HG02798 (cell line): Measurements from ENCODE around the gene SPSB3.

Experiments
- ATAC-seq: cut with Tn5 transposase; IDR thresholded peaks from one replicate; pipeline ENCODE4 v1.9.1; 2021; ENCODE audit warnings: mild to moderate bottlenecking; ENCODE audit not compliant: unreplicated experiment, poor library complexity

The SPSB3 gene

GRCh38 chr16:1775846-1776671, 6.3 kb downstream of the SPSB3 start:
- no peak for ATAC-seq

DNA sequence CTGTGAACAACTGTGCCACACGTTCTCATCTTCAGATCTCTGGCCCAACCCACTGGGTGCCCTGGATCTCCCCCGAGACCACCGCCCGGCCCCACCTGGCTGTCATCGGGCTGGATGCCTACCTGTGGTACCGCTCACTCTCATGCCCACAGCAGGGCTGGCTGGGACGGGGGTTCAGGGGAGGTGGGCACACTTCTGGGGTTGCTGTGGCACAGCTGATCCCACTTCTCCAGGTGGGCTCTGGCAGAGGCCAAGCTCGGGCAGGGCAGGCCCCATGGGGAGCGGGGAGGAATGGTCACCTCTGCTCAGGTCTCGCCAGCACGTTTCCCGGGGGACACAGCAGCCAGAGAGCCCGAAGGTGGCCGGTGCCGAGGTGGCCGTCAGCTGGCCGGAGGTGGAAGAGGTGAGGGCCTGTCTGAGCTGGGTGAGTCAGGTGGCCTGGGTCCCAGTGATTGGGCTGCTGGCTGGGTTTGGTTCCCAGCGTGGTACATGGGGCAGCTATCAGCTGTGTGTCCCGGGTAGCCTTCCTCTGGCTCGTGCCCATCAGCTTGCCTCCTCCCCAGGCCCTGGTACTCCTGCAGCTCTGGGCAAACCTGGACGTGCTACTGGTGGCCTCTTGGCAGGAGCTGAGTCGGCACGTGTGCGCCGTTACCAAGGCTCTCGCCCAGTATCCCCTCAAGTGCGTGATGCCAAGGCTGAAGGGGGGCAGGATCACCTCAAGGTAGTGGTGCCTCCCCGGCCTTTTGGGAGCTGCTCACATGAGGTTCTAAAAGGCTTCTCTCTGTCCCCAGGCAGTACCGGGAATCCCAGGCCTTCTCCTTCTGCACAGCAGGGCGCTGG, 7.1 kb downstream of the SPSB3 start:
- no peak for ATAC-seq

- ATAC-seq = no peak
These were observed 8.0 kb downstream of the SPSB3 start for GRCh38 chr16:1774448-1774780.

DNA sequence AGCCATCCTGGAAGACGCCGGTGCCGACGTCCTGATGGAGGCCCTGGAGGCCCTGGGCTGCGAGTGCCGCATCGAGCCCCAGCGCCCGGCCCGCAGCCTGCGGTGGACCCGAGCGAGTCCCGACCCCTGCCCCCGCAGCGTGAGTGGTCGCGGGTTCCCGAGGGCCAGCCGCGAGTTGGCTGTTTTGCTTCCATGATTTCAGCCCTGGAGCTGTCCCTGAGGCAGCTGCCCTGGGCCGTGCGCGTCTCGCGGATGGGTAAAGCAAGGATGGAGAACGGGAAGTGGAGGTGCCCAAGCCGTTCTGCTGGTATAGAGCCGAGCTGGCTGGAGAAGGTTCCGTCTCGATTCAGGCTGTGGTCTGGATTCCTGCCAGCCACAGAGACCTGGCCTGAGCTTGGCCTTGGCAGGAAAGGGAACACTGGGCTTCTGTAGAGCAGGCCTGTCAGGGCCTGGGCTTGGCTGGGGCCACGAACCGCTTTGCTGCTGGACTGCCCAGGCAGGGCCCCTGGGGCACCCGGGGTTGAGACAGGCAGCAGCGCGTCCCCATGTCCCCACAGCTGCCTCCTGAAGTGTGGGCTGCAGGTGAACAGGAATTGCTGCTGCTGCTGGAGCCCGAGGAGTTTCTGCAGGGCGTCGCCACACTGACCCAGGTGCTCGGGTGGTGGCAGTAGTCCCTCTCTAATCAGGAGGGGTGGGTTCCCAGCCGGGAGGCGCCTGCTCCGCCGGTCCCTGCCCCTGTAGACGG, 8.5 kb downstream of the SPSB3 start:
- no peak for ATAC-seq

- ATAC-seq = peak; percentile 54
These were observed 9.3 kb downstream of the SPSB3 start, which contains the start of gene MRPS34 for GRCh38 chr16:1772908-1773702. TSS of gene MRPS34 (minus strand) at chr16:1773134. CDS start at chr16:1773119, 15 bp downstream.

DNA sequence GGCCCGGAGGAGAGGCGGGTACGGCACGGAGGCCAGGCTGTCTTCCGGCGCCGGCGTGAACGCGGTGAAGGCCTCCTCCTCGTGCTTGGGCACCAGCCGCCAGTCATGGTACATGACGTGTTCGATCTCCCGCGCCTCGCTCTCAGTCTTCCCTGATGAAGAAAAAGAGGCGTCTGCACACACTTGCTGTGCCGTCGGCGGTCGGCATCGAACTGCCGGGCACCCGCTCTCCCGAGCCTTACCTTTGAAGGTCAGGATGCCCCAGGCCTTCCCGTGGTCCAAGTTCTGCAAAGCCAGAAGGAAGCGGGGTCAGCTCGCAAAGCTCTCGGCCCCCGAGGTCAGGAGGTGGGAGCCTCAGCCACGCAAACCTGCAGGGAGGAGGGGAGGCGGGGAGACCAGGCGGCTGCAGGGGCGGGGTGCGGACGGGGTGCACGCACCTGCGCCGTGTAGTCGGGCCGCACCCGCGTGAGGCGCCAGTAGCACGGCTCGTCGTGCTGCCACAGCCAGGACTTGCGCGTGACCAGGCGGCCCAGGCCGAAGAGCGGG, 9.9 kb downstream of the SPSB3 start, which contains the start of gene EME2:
EME2 (plus strand) TSS at position 449 of the 546 bp plus-strand sequence. CDS start 418 bp downstream, outside the sequence.
- ATAC-seq = no peak

DNA sequence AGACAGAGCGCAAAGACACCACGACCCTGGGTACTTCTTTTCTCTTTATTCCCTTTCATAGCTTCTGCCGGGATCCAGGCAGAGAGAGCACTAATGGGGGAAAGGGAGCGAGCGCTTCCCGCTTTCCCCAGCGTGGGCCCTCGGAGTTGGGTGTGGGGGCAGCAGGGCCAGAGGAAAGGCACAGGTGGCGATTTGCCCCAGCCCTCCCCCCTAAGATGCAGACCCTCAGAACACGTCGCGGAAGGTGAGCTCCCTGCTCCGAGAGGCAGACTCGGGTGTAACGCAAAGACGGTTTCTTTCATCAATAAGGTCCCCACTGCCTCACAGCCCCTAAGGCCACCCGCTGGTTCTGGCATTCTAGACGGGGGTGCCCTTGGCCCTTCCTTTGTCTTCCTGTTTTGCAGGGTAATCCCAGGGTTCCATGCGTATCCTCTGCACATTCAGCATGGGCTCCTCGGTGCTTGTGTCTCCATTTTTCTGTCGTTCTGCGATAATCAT, 10.5 kb downstream of the SPSB3 start:
- no peak for ATAC-seq

DNA sequence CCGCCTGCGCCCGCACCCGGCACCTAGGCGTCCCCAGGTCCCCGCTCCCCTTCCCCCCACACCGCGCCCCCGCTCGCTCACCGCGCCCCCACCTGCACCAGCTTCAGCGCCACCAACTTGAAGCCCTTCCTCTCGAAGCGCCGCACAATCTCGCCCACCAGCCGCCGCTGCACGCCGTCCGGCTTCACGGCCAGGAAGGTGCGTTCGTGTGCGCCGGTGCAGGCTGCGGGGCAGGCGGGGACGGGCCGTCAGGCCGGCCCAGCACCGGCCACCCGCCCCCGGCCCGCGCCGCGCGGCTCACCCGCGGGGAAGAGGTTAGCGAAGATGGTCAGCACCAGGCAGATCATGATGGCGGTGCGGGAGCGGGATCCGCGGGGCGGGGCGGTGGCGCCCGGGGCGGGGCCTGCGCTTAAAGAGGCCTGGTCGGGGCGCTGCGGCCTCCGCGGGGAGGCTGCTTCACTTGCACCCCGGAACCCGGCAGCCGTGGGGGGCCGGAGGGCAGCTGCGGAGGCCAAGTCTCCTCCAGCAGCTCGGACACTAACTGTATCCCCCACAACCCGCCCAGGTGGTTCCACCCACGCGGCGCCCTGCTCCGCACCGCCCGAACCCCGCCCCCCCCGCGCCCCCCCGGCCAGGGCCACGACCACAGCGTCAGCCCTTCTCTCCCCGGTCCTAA, 11.0 kb downstream of the SPSB3 start, which contains the start of gene NME3:
NME3 (minus strand) TSS at position 356 of the 676 bp plus-strand sequence; CDS start at position 347, 9 bp downstream.
- peak; percentile 32 for ATAC-seq

DNA sequence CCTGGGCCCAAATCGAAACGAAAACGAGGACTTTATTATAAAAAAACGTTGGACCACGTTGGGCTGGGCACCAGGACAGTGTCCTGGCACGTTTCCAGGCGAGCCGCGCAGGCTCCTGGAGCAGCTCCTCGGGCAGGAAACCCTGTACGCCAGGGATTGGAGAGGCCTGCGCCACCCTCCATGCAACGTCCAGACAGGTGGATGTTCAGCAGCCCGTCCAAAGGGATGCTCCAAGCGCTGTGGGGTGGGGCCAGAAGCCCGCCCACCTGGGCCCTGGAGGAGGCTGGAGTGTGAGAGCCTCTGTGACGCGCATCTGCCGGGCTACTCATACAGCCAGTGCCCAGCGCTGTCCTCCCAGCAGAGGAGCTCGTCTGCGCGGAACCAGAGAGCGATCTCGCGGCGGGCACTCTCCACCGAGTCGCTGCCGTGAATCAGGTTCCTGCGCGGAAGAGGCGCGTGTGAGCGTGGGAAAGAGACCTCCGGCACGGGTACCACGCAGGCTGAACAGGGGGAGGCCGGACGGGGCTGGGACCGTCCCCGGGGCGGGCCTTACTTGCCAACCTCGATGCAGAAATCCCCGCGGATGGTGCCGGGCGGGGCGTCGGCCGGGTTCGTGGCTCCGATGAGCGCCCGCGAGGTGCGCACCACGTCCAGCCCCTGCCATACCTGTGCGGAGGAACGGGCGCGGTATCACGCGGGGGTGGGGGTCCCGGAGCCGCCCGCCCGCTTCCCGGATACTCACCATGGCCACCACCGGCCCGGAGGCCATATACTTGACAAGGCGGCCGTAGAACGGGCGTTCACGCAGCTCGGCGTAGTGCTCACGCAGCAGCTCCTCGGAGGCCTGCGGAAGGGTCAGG, 11.8 kb downstream of the SPSB3 start:
- ATAC-seq = no peak

DNA sequence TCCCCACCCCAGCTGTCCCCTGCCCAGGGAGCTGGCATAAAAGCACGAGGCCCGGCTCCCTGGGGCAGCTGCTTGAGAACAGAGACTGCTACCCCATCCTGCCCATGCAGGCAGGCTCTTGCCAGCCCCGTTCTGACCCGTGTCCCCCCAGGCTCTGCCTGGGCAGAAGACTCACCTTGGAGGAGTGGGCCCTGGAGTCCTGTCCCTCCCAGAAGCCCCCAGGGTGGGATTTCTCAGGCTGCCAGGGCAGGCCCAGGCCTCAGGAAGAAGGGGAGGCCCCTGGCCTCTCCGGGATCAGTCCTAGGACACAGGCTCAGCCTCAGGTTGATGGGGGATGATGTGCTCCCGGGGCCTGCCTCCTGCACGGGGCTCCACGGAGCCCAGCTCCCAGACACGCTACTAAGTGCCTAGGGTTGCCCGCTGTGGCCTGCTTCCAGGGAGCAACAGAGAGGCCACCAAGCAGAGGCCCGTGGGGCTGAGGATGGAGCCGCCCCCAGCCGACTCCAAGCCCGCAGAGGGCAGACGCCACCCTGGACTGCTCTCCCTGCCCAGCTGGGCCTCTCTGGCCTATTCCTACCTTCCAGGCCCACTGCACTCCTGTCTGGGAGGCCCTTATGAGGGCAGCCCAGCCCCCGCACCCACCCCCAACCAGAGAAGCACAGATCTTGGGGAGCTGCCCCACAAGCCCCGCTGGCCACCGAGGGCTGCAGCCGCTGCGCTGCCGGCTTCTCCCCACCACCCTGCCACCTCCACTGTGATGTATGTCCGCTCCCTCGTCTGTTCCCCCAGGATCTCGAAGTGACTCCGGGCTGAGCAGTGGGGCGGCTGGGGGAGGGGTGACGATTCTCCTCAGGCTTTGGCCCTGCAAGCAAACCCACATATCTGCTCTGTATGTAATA, 12.7 kb downstream of the SPSB3 start:
- ATAC-seq = no peak

DNA sequence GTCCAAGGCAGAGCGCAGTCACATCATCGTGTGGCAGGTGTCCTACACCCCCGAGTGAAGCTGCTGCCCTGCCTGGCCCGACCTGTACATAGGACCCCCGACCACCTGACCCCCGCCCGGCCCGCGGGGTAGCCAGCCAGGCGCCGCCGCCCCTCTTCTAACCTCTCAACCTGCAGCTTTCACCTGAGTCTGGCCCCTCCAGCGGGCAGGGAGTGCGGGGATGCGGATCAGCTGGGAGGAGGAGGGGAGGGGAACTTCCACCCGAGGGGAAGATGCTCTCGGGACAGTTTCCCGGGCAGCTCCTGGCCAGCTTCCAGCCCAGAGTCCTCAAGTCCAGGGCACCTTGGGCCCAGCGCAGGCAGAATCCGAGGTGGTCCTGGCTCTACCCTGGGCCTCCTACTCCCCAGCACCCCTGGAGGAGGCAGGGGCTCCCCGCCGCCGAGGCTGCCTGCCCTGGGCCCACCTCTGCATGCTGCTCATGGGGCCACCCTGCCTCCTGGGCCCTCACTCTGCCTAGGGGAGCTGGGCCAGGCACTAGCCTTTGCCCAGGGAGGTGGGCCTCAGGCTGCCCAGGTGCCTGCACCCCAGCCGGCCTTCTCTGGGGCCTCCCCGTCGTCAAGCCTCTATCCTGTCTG, 13.5 kb downstream of the SPSB3 start:
- ATAC-seq = no peak

- no peak for ATAC-seq
These were observed 14.2 kb downstream of the SPSB3 start for GRCh38 chr16:1768061-1768766.

- no peak for ATAC-seq
These were observed 15.0 kb downstream of the SPSB3 start for GRCh38 chr16:1767116-1767994.

DNA sequence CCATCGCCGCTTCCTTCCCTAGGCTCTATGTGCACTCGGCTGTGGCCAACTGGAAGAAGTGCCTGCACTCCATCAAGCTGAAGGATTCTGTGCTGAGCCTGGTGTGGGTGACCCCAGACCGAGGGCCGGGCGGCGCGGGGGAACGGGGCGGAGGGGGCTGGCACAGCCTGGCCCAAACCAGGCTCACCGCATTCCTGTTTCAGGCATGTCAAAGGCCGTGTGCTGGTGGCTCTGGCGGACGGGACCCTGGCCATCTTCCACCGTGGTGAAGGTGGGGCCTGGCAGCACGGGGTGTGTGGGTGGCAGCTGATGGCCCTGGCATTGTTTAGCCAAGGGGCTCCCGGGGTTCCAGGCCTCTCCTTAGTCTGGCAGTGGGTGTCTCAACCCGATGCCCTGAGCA, 15.7 kb downstream of the SPSB3 start:
- ATAC-seq = no peak

DNA sequence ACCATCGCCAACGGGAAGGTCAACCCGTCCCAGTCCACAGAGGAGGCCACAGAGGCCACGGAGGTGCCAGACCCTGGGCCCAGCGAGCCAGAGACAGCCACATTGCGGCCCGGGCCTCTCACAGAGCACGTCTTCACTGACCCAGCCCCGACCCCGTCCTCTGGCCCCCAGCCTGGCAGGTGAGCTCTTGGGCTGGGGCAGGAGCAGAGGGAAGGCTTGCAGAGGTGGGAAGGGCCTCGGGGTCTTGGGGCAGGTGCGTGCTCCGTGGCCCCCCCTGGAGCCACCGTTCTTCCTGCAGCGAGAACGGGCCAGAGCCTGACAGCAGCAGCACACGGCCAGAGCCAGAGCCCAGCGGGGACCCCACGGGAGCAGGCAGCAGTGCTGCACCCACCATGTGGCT, 16.1 kb downstream of the SPSB3 start:
- no peak for ATAC-seq
